Upper lobe of left lung (tissue), 4 donors: ENCODE results near the gene BUD13.

Experiments used
- EP300 ChIP-seq, 4 donors: sonication (generic); formaldehyde crosslinking; IDR thresholded peaks; one replicate each; pipeline ENCODE4 v1.5.1; 2017; ENCODE audit warnings: antibody characterized with exemption in 4 of 4, control low read depth in 2 of 4
- POLR2A ChIP-seq, 4 donors: fragments of 450-650 bp; IDR thresholded peaks; one replicate each; pipeline ENCODE4 v1.5.1; 2016 to 2017; ENCODE audit warnings: antibody characterized with exemption in 4 of 4, mild to moderate bottlenecking in 2 of 4
- POLR2AphosphoS5 ChIP-seq, 2 donors: sonication (generic); formaldehyde crosslinking; IDR thresholded peaks; one replicate each; pipeline ENCODE4 v1.5.1; 2017; ENCODE audit warnings: antibody characterized with exemption in 2 of 2
- TF ChIP-seq, protein P1 (sequence below), 6 experiments: fragments of 450-650 bp in 4 of 6; fragments of 200-600 bp in 2 of 6; sonication (generic) in 2 of 6; IDR thresholded peaks; one replicate each; pipeline ENCODE4 v1.5.1; 2016 to 2019; ENCODE audit warnings: antibody characterized with exemption in 6 of 6

DNA sequence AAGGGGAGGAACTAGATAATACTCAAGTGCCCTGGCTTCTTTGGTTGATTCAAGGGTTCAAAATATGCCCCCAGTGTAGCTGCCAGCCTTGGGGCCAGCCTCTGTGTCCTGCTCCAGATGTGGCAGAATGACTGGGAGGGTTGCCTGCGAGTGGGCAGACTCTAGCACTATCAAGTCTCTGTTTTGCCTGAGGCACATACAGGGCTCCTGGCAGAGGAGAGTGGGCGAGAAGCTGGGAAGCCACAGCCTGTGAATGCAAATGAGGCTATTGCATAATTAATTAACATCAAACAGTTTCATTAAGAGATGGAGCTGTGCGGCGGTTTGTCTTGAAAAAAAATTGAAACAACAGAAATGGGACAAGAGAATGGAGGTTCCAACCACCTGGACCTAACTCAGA is 50.8 kb downstream of the BUD13 start:
- TF ChIP-seq, protein P1, sequence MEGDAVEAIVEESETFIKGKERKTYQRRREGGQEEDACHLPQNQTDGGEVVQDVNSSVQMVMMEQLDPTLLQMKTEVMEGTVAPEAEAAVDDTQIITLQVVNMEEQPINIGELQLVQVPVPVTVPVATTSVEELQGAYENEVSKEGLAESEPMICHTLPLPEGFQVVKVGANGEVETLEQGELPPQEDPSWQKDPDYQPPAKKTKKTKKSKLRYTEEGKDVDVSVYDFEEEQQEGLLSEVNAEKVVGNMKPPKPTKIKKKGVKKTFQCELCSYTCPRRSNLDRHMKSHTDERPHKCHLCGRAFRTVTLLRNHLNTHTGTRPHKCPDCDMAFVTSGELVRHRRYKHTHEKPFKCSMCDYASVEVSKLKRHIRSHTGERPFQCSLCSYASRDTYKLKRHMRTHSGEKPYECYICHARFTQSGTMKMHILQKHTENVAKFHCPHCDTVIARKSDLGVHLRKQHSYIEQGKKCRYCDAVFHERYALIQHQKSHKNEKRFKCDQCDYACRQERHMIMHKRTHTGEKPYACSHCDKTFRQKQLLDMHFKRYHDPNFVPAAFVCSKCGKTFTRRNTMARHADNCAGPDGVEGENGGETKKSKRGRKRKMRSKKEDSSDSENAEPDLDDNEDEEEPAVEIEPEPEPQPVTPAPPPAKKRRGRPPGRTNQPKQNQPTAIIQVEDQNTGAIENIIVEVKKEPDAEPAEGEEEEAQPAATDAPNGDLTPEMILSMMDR (IDR thresholded peaks at IDR 0.05), result no peak
- TF ChIP-seq POLR2AphosphoS5 (IDR thresholded peaks at IDR 0.05) (no peak), EP300 (IDR thresholded peaks at IDR 0.05) (no peak), POLR2A (IDR thresholded peaks at IDR 0.05) (no peak)
